ENCODE results near the gene MRPS10.
"Not testable (repeated sequence)": the region's sequence is repeated elsewhere in the genome, so short reads cannot be mapped to it uniquely, and the experiment has no call there.

The MRPS10 gene

GRCh38 chr6:42237857-42238256 lies 20.2 kb upstream of the MRPS10 start:
- DNase-seq, result no peak

GRCh38 chr6:42236682-42237473 lies 19.2 kb upstream of the MRPS10 start:
- no peak for DNase-seq

- DNase-seq, result no peak
Measured at GRCh38 chr6:42236030-42236429, 18.4 kb upstream of the MRPS10 start.

GRCh38 chr6:42232035-42232434 lies 14.4 kb upstream of the MRPS10 start:
- DNase-seq, result no peak

- peak; percentile 8 for DNase-seq
Measured at GRCh38 chr6:42230345-42231321, 13.0 kb upstream of the MRPS10 start.

GRCh38 chr6:42229506-42230119 lies 12.0 kb upstream of the MRPS10 start:
- DNase-seq, result no peak

- no peak for DNase-seq
Measured at GRCh38 chr6:42228305-42228704, 10.6 kb upstream of the MRPS10 start.

- DNase-seq, result no peak
Measured at GRCh38 chr6:42227173-42227850, 9.7 kb upstream of the MRPS10 start.

- DNase-seq, result peak; percentile 34
Measured at GRCh38 chr6:42226645-42227143, 9.0 kb upstream of the MRPS10 start.

- DNase-seq, result peak; percentile 39
Measured at GRCh38 chr6:42226161-42226611, 8.5 kb upstream of the MRPS10 start.

- no peak for DNase-seq
Measured at GRCh38 chr6:42225419-42225818, 7.8 kb upstream of the MRPS10 start.

- DNase-seq, result no peak
Measured at GRCh38 chr6:42225029-42225339, 7.3 kb upstream of the MRPS10 start.

GRCh38 chr6:42224222-42225028 lies 6.8 kb upstream of the MRPS10 start:
- DNase-seq, result peak; percentile 82

GRCh38 chr6:42222448-42222847 lies 4.8 kb upstream of the MRPS10 start:
- DNase-seq, result no peak

GRCh38 chr6:42221546-42221945 lies 3.9 kb upstream of the MRPS10 start:
- DNase-seq, result no peak

GRCh38 chr6:42220807-42221206 lies 3.1 kb upstream of the MRPS10 start:
- DNase-seq, result no peak

GRCh38 chr6:42217157-42217518 lies 523 bp downstream of the MRPS10 start:
- no peak for DNase-seq

GRCh38 chr6:42216495-42216894 lies 1.2 kb downstream of the MRPS10 start:
- not testable (repeated sequence) for DNase-seq

GRCh38 chr6:42212442-42212841 lies 5.2 kb downstream of the MRPS10 start:
- no peak for DNase-seq

GRCh38 chr6:42211726-42212125 lies 5.9 kb downstream of the MRPS10 start:
- DNase-seq, result no peak

GRCh38 chr6:42210551-42210950 lies 7.1 kb downstream of the MRPS10 start:
- no peak for DNase-seq

GRCh38 chr6:42207559-42207958 lies 10.1 kb downstream of the MRPS10 start:
- not testable (repeated sequence) for DNase-seq
